ENCODE measurements around the gene PPP1R37.

- TF ChIP-seq CTCF (IDR thresholded peaks at IDR 0.05) (no peak), POLR2AphosphoS5 (IDR thresholded peaks at IDR 0.05; ENCODE audit: low read depth, low read length) (no peak)
Observed at GRCh38 chr19:45070214-45070613, 22.8 kb upstream of the PPP1R37 start.
